CD4-positive, alpha-beta T cell (primary cell): ENCODE results near the gene ATG9A. TPM values are rescaled to one million over a fixed set of nuclear protein-coding genes. Genes with fewer than 3 reads are reported as not detected.

Experiments
- ATAC-seq: fragments of 200-7000 bp; cut with Tn5 transposase; one replicate; pipeline ENCODE4 v1.10.0; 2022; ENCODE audit warnings: mild to moderate bottlenecking; ENCODE audit not compliant: poor library complexity
- CTCF ChIA-PET: fragments of 350-600 bp; sonication (Branson Sonifier 250); formaldehyde crosslinking; loops from one replicate; lab custom pipeline; 2021; ENCODE audit warnings: antibody characterized with exemption, inconsistent platforms; lab: Charles Lee
- POLR2A ChIA-PET: fragments of 350-600 bp; sonication (Branson Sonifier 250); formaldehyde crosslinking; loops from one replicate; lab custom pipeline; 2021; ENCODE audit warnings: antibody characterized with exemption, inconsistent platforms; lab: Charles Lee
- DNase-seq, 14 experiments: peaks; one replicate each; pipeline ENCODE4 v3.0.0-alpha.2; 2013 to 2020; ENCODE audit warnings: mixed read lengths in 2 of 14
- H3K27ac ChIP-seq, 2 donors: one replicate each; pipeline versions ENCODE4 v1.5.1 to v1.7.0; 2013; ENCODE audit warnings: low read length in 2 of 2, low read depth in 1 of 2, mild to moderate bottlenecking in 1 of 2
- H3K27me3 ChIP-seq, 2 experiments: 1 replicate in 1 of 2; 2 replicates in 1 of 2; pipeline versions ENCODE4 v1.6.1 to v1.7.0; 2013; ENCODE audit warnings: low read length in 2 of 2, control low read depth in 1 of 2, mild to moderate bottlenecking in 1 of 2, moderate library complexity in 1 of 2; ENCODE audit not compliant: insufficient read depth in 2 of 2, control insufficient read depth in 1 of 2
- H3K36me3 ChIP-seq: one replicate; pipeline ENCODE4 v1.6.1; 2013; ENCODE audit warnings: low read length, control low read depth; ENCODE audit not compliant: insufficient read depth
- H3K4me1 ChIP-seq: one replicate; pipeline ENCODE4 v1.6.1; 2013; ENCODE audit warnings: low read length, control low read depth; ENCODE audit not compliant: insufficient read depth
- H3K4me3 ChIP-seq: one replicate; pipeline ENCODE4 v1.5.1; 2013; ENCODE audit warnings: mild to moderate bottlenecking, low read length, moderate library complexity
- H3K9me3 ChIP-seq, 2 experiments: 1 replicate in 1 of 2; 2 replicates in 1 of 2; pipeline versions ENCODE4 v1.6.1 to v1.7.0; 2013; ENCODE audit warnings: low read length in 2 of 2, mild to moderate bottlenecking in 2 of 2, control low read depth in 1 of 2, moderate library complexity in 1 of 2; ENCODE audit not compliant: control insufficient read depth in 1 of 2, insufficient read depth in 1 of 2
- H3K27ac Mint-ChIP-seq: one replicate; pipeline ENCODE4 v1.8.0; 2020; ENCODE audit warnings: mixed read lengths
- H3K27me3 Mint-ChIP-seq: one replicate; pipeline ENCODE4 v1.8.0; 2021; ENCODE audit warnings: mixed read lengths
- H3K36me3 Mint-ChIP-seq: one replicate; pipeline ENCODE4 v1.8.0; 2021; ENCODE audit warnings: low read depth, mixed read lengths
- H3K4me1 Mint-ChIP-seq: one replicate; pipeline ENCODE4 v1.8.0; 2021; ENCODE audit warnings: low read depth, mixed read lengths
- H3K4me3 Mint-ChIP-seq: one replicate; pipeline ENCODE4 v1.8.0; 2020; ENCODE audit warnings: mild to moderate bottlenecking, mixed read lengths
- H3K9me3 Mint-ChIP-seq: one replicate; pipeline ENCODE4 v1.8.0; 2020; ENCODE audit warnings: mixed read lengths
- CTCF ChIP-seq: fragments of 200-600 bp; IDR thresholded peaks from one replicate; pipeline ENCODE4 v1.8.0; 2022; ENCODE audit warnings: antibody characterized with exemption, mild to moderate bottlenecking
- intact Hi-C, 2 experiments: fragments of 100-400 bp; cut with DNase I in 1 of 2; cut with micrococcal nuclease in 1 of 2; formaldehyde crosslinking; loops; one replicate each; pipeline versions ENCODE4 v1.15.1 to v1.9.0; 2023 to 2025; cut with DNase I, micrococcal nuclease
- total RNA-seq, 174 experiments: library from RNA in 2 of 174; stranded (reverse) in 2 of 174; gene quantifications; one replicate each; pipeline ENCODE4 v1.2.3 and lab custom pipeline; 2021 to 2026

Gene ATG9A
- total RNA-seq, 2 experiments from 2014 or later = 105 to 106 TPM

- Mint-ChIP-seq H3K36me3 (peaks cover 70% of the 10 kb centered on the region), H3K4me3 (peak overlapping the region; percentile 63), H3K27ac (peak overlapping the region; percentile 99), H3K4me1 (peaks cover 51% of the 10 kb centered on the region), H3K9me3 (no peaks in the 10 kb centered on the region), H3K27me3 (no peaks in the 10 kb centered on the region)
- ATAC-seq = no peak
- Histone ChIP-seq H3K4me3 (no peak overlapping the region), H3K27me3 (no peaks in the 10 kb centered on the region), H3K9me3 (no peaks in the 10 kb centered on the region), H3K36me3 (peaks cover 34% of the 10 kb centered on the region), H3K27ac (peak overlapping the region in 1 of 2 donors; percentile 5), H3K4me1 (peaks cover 62% of the 10 kb centered on the region)
- intact Hi-C loops = loop anchor here in 1 of 2 experiments (10.0 kb wide), 4 partner anchors 421 to 769 kb away; partner anchors contain the start of genes STK11IP and TTLL4
- no peak for TF ChIP-seq CTCF
- CTCF ChIA-PET = interaction anchor here (2.4 to 5.0 kb wide), 3 partner anchors 14 to 121 kb away, joined by 12 to 20 read pairs (median 19); partner anchors contain the start of gene NHEJ1
- no peak for DNase-seq
- POLR2A ChIA-PET = interaction anchor here (0.8 to 5.5 kb wide), 5 partner anchors 34 to 105 kb away, joined by 3 to 139 read pairs (median 4); partner anchors contain the start of genes ANKZF1, ATG9A, DNAJB2 and TUBA4A
These were observed 55.3 kb downstream of the ATG9A start for GRCh38 chr2:219174146-219174545.

DNA sequence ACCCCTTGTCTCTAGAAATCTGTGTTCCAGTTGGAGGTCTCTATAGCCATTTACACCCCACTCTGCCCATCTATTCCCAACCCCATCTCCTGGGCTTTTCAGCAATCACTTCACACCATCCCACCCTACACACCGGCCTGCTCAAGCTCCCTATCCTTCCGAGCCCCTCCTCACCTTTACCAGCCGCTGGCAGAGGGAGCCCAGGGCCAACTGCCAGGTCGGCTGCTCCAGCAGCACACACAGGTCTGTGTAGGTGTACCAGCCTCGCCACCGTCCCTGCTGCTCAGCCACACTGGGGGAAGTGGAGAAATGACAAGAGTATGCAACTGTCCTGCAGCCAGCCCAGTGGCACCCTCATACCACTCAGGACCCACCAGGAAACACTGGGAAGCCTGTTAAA lies 56.3 kb downstream of the ATG9A start:
- ChIA-PET CTCF (interaction anchor here (2.4 to 5.0 kb wide), 3 partner anchors 13 to 122 kb away, joined by 12 to 20 read pairs (median 19); partner anchors contain the start of gene NHEJ1), POLR2A (interaction anchor here (0.6 to 5.5 kb wide), 5 partner anchors 35 to 81 kb away, joined by 4 to 139 read pairs (median 5); partner anchors contain the start of genes TUBA4A and ZFAND2B)
- Mint-ChIP-seq H3K27me3 (no peaks in the 10 kb centered on the region), H3K4me3 (peak overlapping the region; percentile 45), H3K4me1 (peaks cover 44% of the 10 kb centered on the region), H3K36me3 (peaks cover 62% of the 10 kb centered on the region), H3K27ac (no peak overlapping the region), H3K9me3 (no peaks in the 10 kb centered on the region)
- Histone ChIP-seq H3K27ac (no peak overlapping the region), H3K4me1 (peaks cover 56% of the 10 kb centered on the region), H3K27me3 (no peaks in the 10 kb centered on the region), H3K4me3 (no peak overlapping the region), H3K9me3 (no peaks in the 10 kb centered on the region), H3K36me3 (peaks cover 34% of the 10 kb centered on the region)
- intact Hi-C loops = loop anchor here in 1 of 2 experiments (10.0 kb wide), 4 partner anchors 422 to 768 kb away; partner anchors contain the start of genes STK11IP and TTLL4
- no peak for TF ChIP-seq CTCF
- DNase-seq = no peak
- ATAC-seq = no peak

GRCh38 chr2:219172231-219173154 lies 56.9 kb downstream of the ATG9A start:
- Histone ChIP-seq H3K4me1 (peaks cover 52% of the 10 kb centered on the region), H3K36me3 (peaks cover 36% of the 10 kb centered on the region), H3K4me3 (no peak overlapping the region), H3K9me3 (no peaks in the 10 kb centered on the region), H3K27me3 (no peaks in the 10 kb centered on the region), H3K27ac (no peak overlapping the region)
- Mint-ChIP-seq H3K4me1 (peaks cover 41% of the 10 kb centered on the region), H3K36me3 (peaks cover 58% of the 10 kb centered on the region), H3K9me3 (no peaks in the 10 kb centered on the region), H3K27me3 (no peaks in the 10 kb centered on the region), H3K27ac (peak overlapping the region; percentile 59), H3K4me3 (peak overlapping the region; percentile 45)
- intact Hi-C loops = loop anchor here in 1 of 2 experiments (10.0 kb wide), 4 partner anchors 422 to 768 kb away; partner anchors contain the start of genes STK11IP and TTLL4
- TF ChIP-seq CTCF = no peak
- ATAC-seq = no peak
- no peak for DNase-seq
- POLR2A ChIA-PET = interaction anchor here (0.6 to 3.3 kb wide), 6 partner anchors 34 to 83 kb away, joined by 3 to 13 read pairs (median 4); partner anchors contain the start of genes TUBA4A and ZFAND2B
- CTCF ChIA-PET = interaction anchor here (0.7 to 5.0 kb wide), 7 partner anchors 12 to 123 kb away, joined by 3 to 21 read pairs (median 12); partner anchors contain the start of genes NHEJ1 and ZFAND2B
